GM12878 (cell line): ENCODE measurements around the gene LIFR. TPM values are rescaled to one million over a fixed set of nuclear protein-coding genes. Genes with fewer than 3 reads are reported as not detected.

Source experiments
- ATAC-seq: fragments of 200-7000 bp; cut with Tn5 transposase; 3 replicates; pipeline ENCODE4 v1.9.1; 2020; ENCODE audit warnings: mild to moderate bottlenecking, moderate library complexity
- BruUV-seq: library from RNA; stranded (reverse); fragments of 400-500 nt; replicated peaks from 2 replicates; lab custom pipeline; 2021; lab: Mats Ljungman, UMichigan
- CTCF ChIA-PET: fragments of 300-600 bp; sonication (Branson Sonifier 250); formaldehyde crosslinking; extraction: SDS; loops from one replicate; lab custom pipeline; 2021; ENCODE audit warnings: inconsistent platforms; lab: Yijun Ruan, JAX
- POLR2A ChIA-PET: fragments of 350-600 bp; formaldehyde crosslinking; extraction: SDS; loops from one replicate; lab custom pipeline; 2021; ENCODE audit warnings: inconsistent platforms; lab: Charles Lee
- RAD21 ChIA-PET: fragments of 300-600 bp; sonication (Branson Sonifier 250); formaldehyde crosslinking; loops from one replicate; lab custom pipeline; 2023; ENCODE audit warnings: antibody characterized with exemption; ENCODE audit not compliant: unreplicated experiment; lab: Charles Lee
- SMC1A ChIA-PET: fragments of 300-600 bp; sonication (Branson Sonifier 250); formaldehyde crosslinking; loops from one replicate; lab custom pipeline; 2023; ENCODE audit not compliant: unreplicated experiment, uncharacterized antibody; lab: Charles Lee
- DNase-seq: peaks from one replicate; pipeline ENCODE4 v3.0.0-alpha.2; 2011; ENCODE audit warnings: low read depth, low spot score
- FAIRE-seq: peaks from 3 replicates; lab custom pipeline; 2011; peaks lifted over from hg19 to GRCh38; lab: Jason Lieb, UNC
- H2AFZ ChIP-seq: 2 replicates; pipeline ENCODE4 v1.6.0; 2011; ENCODE audit warnings: low read depth, low read length, control low read depth; ENCODE audit not compliant: control insufficient read depth
- H3K27ac ChIP-seq: 2 replicates; pipeline ENCODE4 v1.5.1; 2011; ENCODE audit warnings: control low read depth; ENCODE audit not compliant: control insufficient read depth, insufficient read depth
- H3K27me3 ChIP-seq, 2 experiments: replicated peaks in 1 of 2; 2 replicates each; pipeline versions ENCODE4 v1.6.0 to v1.6.1; 2011; ENCODE audit warnings: low read length in 1 of 2; ENCODE audit not compliant: control insufficient read depth in 2 of 2, insufficient read depth in 2 of 2
- H3K36me3 ChIP-seq, 2 experiments: 2 replicates each; pipeline ENCODE4 v1.5.1; 2011; ENCODE audit warnings: low read length in 1 of 2; ENCODE audit not compliant: control insufficient read depth in 2 of 2, insufficient read depth in 2 of 2
- H3K4me1 ChIP-seq: 2 replicates; pipeline ENCODE4 v1.6.1; 2011; ENCODE audit warnings: mild to moderate bottlenecking, low read length, moderate library complexity, mixed read lengths; ENCODE audit not compliant: control insufficient read depth, insufficient read depth
- H3K4me2 ChIP-seq: 2 replicates; pipeline ENCODE4 v1.6.0; 2011; ENCODE audit warnings: control low read depth; ENCODE audit not compliant: control insufficient read depth, insufficient read depth
- H3K4me3 ChIP-seq: fragments of 200-600 bp; sonication (generic); 2 replicates; pipeline ENCODE4 v1.5.1; 2016
- H3K79me2 ChIP-seq: 2 replicates; pipeline ENCODE4 v1.6.0; 2011; ENCODE audit warnings: low read length; ENCODE audit not compliant: control insufficient read depth, insufficient read depth
- H3K9ac ChIP-seq: 2 replicates; pipeline ENCODE4 v1.8.0; 2011; ENCODE audit warnings: low read length, control low read depth, mixed read lengths; ENCODE audit not compliant: control insufficient read depth, insufficient read depth
- H3K9me3 ChIP-seq: replicated peaks from 3 replicates; pipeline ENCODE4 v1.5.1; 2011; ENCODE audit warnings: mild to moderate bottlenecking, low read length; ENCODE audit not compliant: control insufficient read depth, insufficient read depth
- H4K20me1 ChIP-seq: 2 replicates; pipeline ENCODE4 v1.6.0; 2011; ENCODE audit not compliant: control insufficient read depth, insufficient read depth
- E2F4 ChIP-seq: IDR thresholded peaks from 2 replicates; pipeline ENCODE4 v1.6.1; 2012; ENCODE audit warnings: low read depth, low read length, improper control_type of control experiment
- HCFC1 ChIP-seq: fragments of 150-350 bp; IDR thresholded peaks from 2 replicates; pipeline ENCODE4 v1.6.1; 2014; ENCODE audit warnings: low read length
- KLF5 ChIP-seq: fragments of 450-650 bp; IDR thresholded peaks from 2 replicates; pipeline ENCODE4 v1.6.1; 2014; ENCODE audit warnings: mild to moderate bottlenecking; ENCODE audit not compliant: partially characterized antibody
- NKRF ChIP-seq: fragments of 450-650 bp; conservative IDR thresholded peaks from 2 replicates; pipeline ENCODE4 v1.6.1; 2017; ENCODE audit warnings: mild to moderate bottlenecking, moderate library complexity
- REST ChIP-seq: IDR thresholded peaks from 2 replicates; pipeline ENCODE4 v1.6.1; 2012; ENCODE audit warnings: mild to moderate bottlenecking, low read depth, low read length
- SIN3A ChIP-seq: IDR thresholded peaks from 2 replicates; pipeline ENCODE4 v1.6.1; 2012; ENCODE audit warnings: low read depth, low read length, improper control_type of control experiment
- SPI1 ChIP-seq: IDR thresholded peaks from 2 replicates; pipeline ENCODE4 v1.6.1; 2011; ENCODE audit warnings: low read depth, mild to moderate bottlenecking, low read length, moderate library complexity, borderline replicate concordance; ENCODE audit not compliant: insufficient read depth
- STAT3 ChIP-seq: IDR thresholded peaks from 2 replicates; pipeline ENCODE4 v1.6.1; 2011; ENCODE audit warnings: low read depth, low read length, improper control_type of control experiment
- ZSCAN29 ChIP-seq: fragments of 450-650 bp; IDR thresholded peaks from 2 replicates; pipeline ENCODE4 v1.6.1; 2017; ENCODE audit warnings: mild to moderate bottlenecking, moderate library complexity
- WGBS: methylation state at CpG from one replicate; pipeline ENCODE4 v1.1.6; 2016; ENCODE audit warnings: low lambda C conversion rate; ENCODE audit not compliant: insufficient replicate concordance, insufficient coverage; ENCODE audit errors: missing lambda C conversion rate; 5-methylcytosine and 5-hydroxymethylcytosine counted together
- in situ Hi-C: fragments of 300-500 bp; cut with MboI; formaldehyde crosslinking; loops from 9 replicates; pipeline ENCODE4 v1.14.3; 2018; ENCODE audit warnings: mixed read lengths
- intact Hi-C: fragments of 100-400 bp; cut with micrococcal nuclease; formaldehyde crosslinking; loops from one replicate; pipeline ENCODE4 v1.14.2; 2022; ENCODE audit not compliant: unreplicated experiment
- polyA plus RNA-seq, 11 experiments: library from polyadenylated mRNA; depleted of rRNA in 4 of 11; unstranded in 6 of 11; stranded (reverse) in 5 of 11; fragments of >200 nt; fragmentation: Nextera tagmentation in 4 of 11; fragmentation: Illumina TruSeq in 1 of 11; extraction: Ambion mirVana in 4 of 11; extraction: Trizol in 1 of 11; gene quantifications; 1 replicate in 1 of 11; 2 replicates in 10 of 11; pipeline versions ENCODE4 v1.2.1 to v1.2.3, GENCODE V29; 2011 to 2016; ENCODE audit warnings: inconsistent platforms in 2 of 11, missing spikeins in 2 of 11, low read depth in 1 of 11
- total RNA-seq, 4 experiments: library from RNA; depleted of rRNA in 3 of 4; stranded (reverse); fragments of >200 nt in 3 of 4; fragmentation: Illumina TruSeq in 1 of 4; extraction: Trizol in 1 of 4; gene quantifications; 2 replicates each; pipeline versions ENCODE4 v1.2.1 to v1.2.3, GENCODE V29; 2013 to 2021

LIFR gene
- total and polyA plus RNA-seq, 10 of the 15 experiments (the other 5 are each of a cell fraction or from before 2014, with no cell fraction given) = 0.10 TPM; not detected in 9

GRCh38 chr5:38479315-38479904 lies 77.0 kb downstream of the LIFR start (continued):
- no peak for TF ChIP-seq REST
- TF ChIP-seq SIN3A = no peak

- no peaks in the 10 kb centered on the region for H3K79me2 ChIP-seq
- H3K9ac ChIP-seq = no peak overlapping the region
- no peak overlapping the region for H2AFZ ChIP-seq
- POLR2A ChIA-PET = no interaction called here
- intact Hi-C loops (no loop called here), in situ Hi-C loops (no loop called here)
- no peaks in the 10 kb centered on the region for H3K36me3 ChIP-seq
- no peaks in the 10 kb centered on the region for H3K4me1 ChIP-seq
- 31% methylated on average over 3 of the region's 3 CpGs for WGBS
- DNase-seq = no peak
- ATAC-seq = no peak
- TF ChIP-seq SPI1 = no peak
- TF ChIP-seq E2F4 = no peak
- TF ChIP-seq ZSCAN29 = no peak
- no peak for TF ChIP-seq NKRF
- TF ChIP-seq HCFC1 = no peak
- no peak for TF ChIP-seq KLF5
- no peak for TF ChIP-seq STAT3
- H3K27me3 ChIP-seq = peaks cover 0 to 2% of the 10 kb centered on the region in 2 experiments; a peak in 1 of 4 replicates
- FAIRE-seq = no peak
- CTCF ChIA-PET = interaction anchor here (1.2 kb wide), 1 partner anchor 37 kb away, joined by 7 read pairs; no protein-coding TSS in a partner anchor
- no peaks in the 10 kb centered on the region for H3K9me3 ChIP-seq
- BruUV-seq = no TSS peak
- H3K4me2 ChIP-seq = no peak overlapping the region
- SMC1A ChIA-PET = no interaction called here
- no peak overlapping the region for H3K4me3 ChIP-seq
- H4K20me1 ChIP-seq = no peaks in the 10 kb centered on the region
- RAD21 ChIA-PET = no interaction called here
- H3K27ac ChIP-seq = no peak overlapping the region
Observed at GRCh38 chr5:38478878-38479277, 77.6 kb downstream of the LIFR start.
